K562 (cell line): ENCODE measurements around the gene GFI1. TPM values are rescaled to one million over a fixed set of nuclear protein-coding genes. Genes with fewer than 3 reads are reported as not detected.
A peak's percentile ranks its signal among the peaks of the same experiment; 100 is the strongest.

Source experiments
- ATAC-seq: fragments of 200-7000 bp; cut with Tn5 transposase; 3 replicates; pipeline ENCODE4 v1.9.1; 2020; ENCODE audit warnings: moderate library complexity
- BruUV-seq: library from RNA; stranded (reverse); fragments of 400-500 nt; replicated peaks from 2 replicates; lab custom pipeline; 2021; lab: Mats Ljungman, UMichigan
- CTCF ChIA-PET: fragments of 300-600 bp; formaldehyde crosslinking; extraction: SDS; loops from one replicate; lab custom pipeline; 2021; ENCODE audit warnings: low intra/inter-chr PET ratio; lab: Yijun Ruan, JAX
- POLR2A ChIA-PET: fragments of 300-600, 350-650 bp; sonication (Branson Sonifier 250); formaldehyde crosslinking; extraction: SDS; loops from one replicate; lab custom pipeline; 2021; ENCODE audit warnings: antibody characterized with exemption, inconsistent platforms; lab: Yijun Ruan, JAX
- DNase-seq, 4 experiments: peaks; one replicate each; pipeline versions ENCODE4 v3.0.0 to v3.0.0-alpha.2; 2011 to 2018; ENCODE audit warnings: low spot score in 3 of 4, mixed read lengths in 3 of 4; ENCODE audit errors: extremely low read depth in 1 of 4
- FAIRE-seq: peaks from 2 replicates; lab custom pipeline; 2011; peaks lifted over from hg19 to GRCh38; lab: Jason Lieb, UNC
- H2AFZ ChIP-seq: 2 replicates; pipeline ENCODE4 v1.6.0; 2011; ENCODE audit warnings: low read depth, low read length, control low read depth, inconsistent platforms
- H3K27ac ChIP-seq: fragments of 200-600 bp; 3 replicates; pipeline ENCODE4 v1.8.0; 2011; ENCODE audit warnings: low read depth, mild to moderate bottlenecking, control low read depth, inconsistent platforms, low read length, moderate library complexity, mixed read lengths; ENCODE audit errors: extremely low read depth
- H3K27me3 ChIP-seq, 2 experiments: fragments of 300-600 bp in 1 of 2; 2 replicates in 1 of 2; 3 replicates in 1 of 2; pipeline versions ENCODE4 v1.6.0 to v1.8.0; 2011; ENCODE audit warnings: inconsistent platforms in 2 of 2, low read length in 2 of 2, mild to moderate bottlenecking in 1 of 2, mixed read lengths in 1 of 2, moderate library complexity in 1 of 2; ENCODE audit not compliant: control insufficient read depth in 2 of 2, insufficient read depth in 2 of 2
- H3K36me3 ChIP-seq: fragments of 300-600 bp; 3 replicates; pipeline ENCODE4 v1.8.0; 2011; ENCODE audit warnings: mild to moderate bottlenecking, low read length, inconsistent platforms; ENCODE audit not compliant: control insufficient read depth, insufficient read depth
- H3K4me1 ChIP-seq, 2 experiments: fragments of 200-600 bp in 1 of 2; replicated peaks in 1 of 2; 2 replicates in 1 of 2; 3 replicates in 1 of 2; pipeline versions ENCODE4 v1.5.1 to v1.8.0; 2011; ENCODE audit warnings: inconsistent platforms in 2 of 2, low read length in 2 of 2, mild to moderate bottlenecking in 1 of 2, mixed read lengths in 1 of 2, moderate library complexity in 1 of 2; ENCODE audit not compliant: control insufficient read depth in 2 of 2, insufficient read depth in 2 of 2
- H3K4me2 ChIP-seq: 2 replicates; pipeline ENCODE4 v1.6.1; 2011; ENCODE audit warnings: low read length, control low read depth, inconsistent platforms, mixed read lengths; ENCODE audit not compliant: insufficient read depth
- H3K4me3 ChIP-seq: fragments of 200-600 bp; sonication (generic), shearing (Covaris generic); 2 replicates; pipeline ENCODE4 v1.5.1; 2016; ENCODE audit warnings: control low read depth, inconsistent platforms
- H3K79me2 ChIP-seq: fragments of 200-600 bp; 3 replicates; pipeline ENCODE4 v1.8.0; 2011; ENCODE audit warnings: low read length, inconsistent platforms; ENCODE audit not compliant: control insufficient read depth, insufficient read depth
- H3K9ac ChIP-seq, 2 experiments: 2 replicates each; pipeline versions ENCODE4 v1.6.0 to v1.6.1; 2011; ENCODE audit warnings: low read depth in 2 of 2, low read length in 2 of 2, control low read depth in 1 of 2, inconsistent platforms in 1 of 2, mild to moderate bottlenecking in 1 of 2, mixed read lengths in 1 of 2; ENCODE audit not compliant: insufficient read depth in 1 of 2
- H3K9me1 ChIP-seq: one replicate; pipeline ENCODE4 v1.6.0; 2011; ENCODE audit warnings: inconsistent platforms, mild to moderate bottlenecking, low read length, moderate library complexity; ENCODE audit not compliant: control insufficient read depth, insufficient read depth
- H3K9me3 ChIP-seq: replicated peaks from 2 replicates; pipeline ENCODE4 v1.5.1; 2011; ENCODE audit warnings: low read depth, low read length, inconsistent platforms; ENCODE audit not compliant: control insufficient read depth, insufficient read depth
- H4K20me1 ChIP-seq: replicated peaks from 2 replicates; pipeline ENCODE4 v1.6.1; 2011; ENCODE audit warnings: low read length, inconsistent platforms, mixed read lengths; ENCODE audit not compliant: control insufficient read depth, insufficient read depth
- KDM2B ChIP-seq: fragments of 250-450 bp; sonication (Bioruptor Pico); IDR thresholded peaks from 2 replicates; pipeline ENCODE4 v1.8.0; 2021; ENCODE audit warnings: mild to moderate bottlenecking, moderate library complexity
- ZNF12 ChIP-seq: sonication (generic); formaldehyde crosslinking; IDR thresholded peaks from 2 replicates; pipeline ENCODE4 v1.4.0; 2020; ENCODE audit warnings: mild to moderate bottlenecking, missing genetic modification reagents
- WGBS: fragments of 100-300 bp; shearing (Covaris generic); methylation state at CpG from one replicate; pipeline ENCODE4 v1.1.6; 2016; ENCODE audit warnings: low coverage, mixed read lengths; ENCODE audit not compliant: insufficient coverage; ENCODE audit errors: missing lambda C conversion rate; 5-methylcytosine and 5-hydroxymethylcytosine counted together
- in situ Hi-C: fragments of 300-500 bp; cut with MboI; formaldehyde crosslinking; loops from 4 replicates; pipeline ENCODE4 v1.15.0; 2018; ENCODE audit warnings: inconsistent platforms, mixed read lengths
- intact Hi-C: fragments of 100-400 bp; cut with micrococcal nuclease; formaldehyde crosslinking; loops from 2 replicates; pipeline ENCODE4 v1.14.2; 2022
- polyA plus RNA-seq, 8 experiments: library from polyadenylated mRNA; depleted of rRNA in 4 of 8; stranded (reverse) in 5 of 8; unstranded in 3 of 8; fragments of >200 nt; fragmentation: Nextera tagmentation in 2 of 8; fragmentation: Illumina TruSeq in 1 of 8; extraction: Ambion mirVana in 2 of 8; extraction: Trizol in 1 of 8; gene quantifications; 2 replicates each; pipeline versions ENCODE4 v1.2.1 to v1.2.3, GENCODE V29; 2011 to 2014; ENCODE audit warnings: inconsistent platforms in 1 of 8, missing spikeins in 1 of 8
- total RNA-seq, 7 experiments: library from RNA; depleted of rRNA in 6 of 7; stranded (reverse); fragments of >200 nt in 6 of 7; fragmentation: Illumina TruSeq in 2 of 7; extraction: Trizol in 2 of 7; gene quantifications; 2 replicates each; pipeline versions ENCODE4 v1.2.1 to v1.2.3, GENCODE V29; 2011 to 2021; ENCODE audit warnings: low replicate concordance in 1 of 7
- TF ChIP-seq, protein P1 (sequence below): fragments of 450-650 bp; formaldehyde crosslinking; IDR thresholded peaks from 2 replicates; pipeline ENCODE4 v1.4.0; 2020; ENCODE audit warnings: mild to moderate bottlenecking, mixed read lengths

Gene GFI1
- total and polyA plus RNA-seq, 9 of the 15 experiments (the other 6 are each of a cell fraction or from before 2014, with no cell fraction given): 0.07 to 0.93 (median 0.46) TPM

DNA sequence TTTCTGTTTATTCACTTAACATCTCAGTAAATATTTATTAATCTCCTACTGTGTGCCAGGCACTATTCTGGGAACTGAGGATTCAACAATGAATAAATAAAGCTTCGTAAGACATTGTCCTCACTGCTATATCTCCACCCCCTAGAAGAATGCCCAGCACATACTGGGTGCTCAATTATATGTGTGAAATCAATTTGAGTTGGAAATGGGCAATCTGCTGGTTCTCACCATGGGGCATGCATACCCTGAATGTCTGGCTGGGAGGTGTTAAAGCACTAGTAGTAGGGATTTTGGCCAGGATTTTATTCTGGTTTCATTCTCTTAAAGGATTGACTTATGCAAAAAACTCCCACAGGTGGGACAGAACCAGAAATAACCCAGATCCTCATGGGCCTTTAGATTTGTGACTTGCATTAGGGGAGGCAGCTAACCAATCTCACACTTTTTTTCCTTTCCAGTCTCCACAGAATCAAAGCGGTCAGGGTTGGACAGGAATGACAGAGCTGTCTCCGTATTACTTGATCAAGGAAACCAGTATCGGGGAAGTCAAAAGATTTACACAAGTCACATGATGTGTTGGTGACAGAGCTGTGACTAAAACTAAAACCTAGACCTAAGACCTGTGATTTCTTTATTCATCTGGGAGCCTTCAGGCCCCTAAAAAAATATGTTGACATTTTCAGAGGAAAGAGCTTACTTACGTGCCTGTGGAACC is 12.8 kb downstream of the GFI1 start:
- H3K36me3 ChIP-seq: no peaks in the 10 kb centered on the region
- ATAC-seq: no peak
- no peak overlapping the region for H3K4me2 ChIP-seq

More for the DNA sequence above, 12.8 kb downstream of the GFI1 start:
- intact Hi-C loops: no loop called here
- no peaks in the 10 kb centered on the region for H3K79me2 ChIP-seq
- H3K4me1 ChIP-seq: no peaks in the 10 kb centered on the region
- H3K9me3 ChIP-seq: no peaks in the 10 kb centered on the region
- no peak for FAIRE-seq
- no peaks in the 10 kb centered on the region for H3K9me1 ChIP-seq
- 28% methylated on average over 5 of the region's 5 CpGs for WGBS
- H2AFZ ChIP-seq: no peak overlapping the region
- POLR2A ChIA-PET: interaction anchor here (1.0 kb wide), 1 partner anchor 12 kb away, joined by 4 read pairs; the partner anchor contains the start of gene GFI1
- no peak overlapping the region for H3K9ac ChIP-seq
- no peaks in the 10 kb centered on the region for H4K20me1 ChIP-seq
- H3K27me3 ChIP-seq: peaks cover 0 to 12% of the 10 kb centered on the region in 2 experiments; a peak in 2 of 5 replicates
- no TSS peak for BruUV-seq
- no peak for DNase-seq
- TF ChIP-seq, protein P1, sequence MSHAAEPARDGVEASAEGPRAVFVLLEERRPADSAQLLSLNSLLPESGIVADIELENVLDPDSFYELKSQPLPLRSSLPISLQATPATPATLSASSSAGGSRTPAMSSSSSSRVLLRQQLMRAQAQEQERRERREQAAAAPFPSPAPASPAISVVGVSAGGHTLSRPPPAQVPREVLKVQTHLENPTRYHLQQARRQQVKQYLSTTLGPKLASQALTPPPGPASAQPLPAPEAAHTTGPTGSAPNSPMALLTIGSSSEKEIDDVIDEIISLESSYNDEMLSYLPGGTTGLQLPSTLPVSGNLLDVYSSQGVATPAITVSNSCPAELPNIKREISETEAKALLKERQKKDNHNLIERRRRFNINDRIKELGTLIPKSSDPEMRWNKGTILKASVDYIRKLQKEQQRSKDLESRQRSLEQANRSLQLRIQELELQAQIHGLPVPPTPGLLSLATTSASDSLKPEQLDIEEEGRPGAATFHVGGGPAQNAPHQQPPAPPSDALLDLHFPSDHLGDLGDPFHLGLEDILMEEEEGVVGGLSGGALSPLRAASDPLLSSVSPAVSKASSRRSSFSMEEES (CRISPR knock-in tag): peak; percentile 87
- TF ChIP-seq KDM2B (CRISPR knock-in tag) (no peak), ZNF12 (CRISPR knock-in tag) (no peak)
- TF ChIP-seq, all 486 proteins: peak for 1
- in situ Hi-C loops: no loop called here
- CTCF ChIA-PET: no interaction called here
- H3K4me3 ChIP-seq: no peak overlapping the region
- no peak overlapping the region for H3K27ac ChIP-seq
